Stimulated activated CD8-positive, alpha-beta memory T cell treated with anti-CD3 and anti-CD28 coated beads, Interleukin-12 subunit alpha, Interleukin-12 subunit beta, amount 100 ng/mL, for 1 hour (primary cell): ENCODE data around the gene PCNX1.
"Not testable (repeated sequence)": the region's sequence is repeated elsewhere in the genome, so short reads cannot be mapped to it uniquely, and the experiment has no call there.

Experiments
- DNase-seq: peaks from one replicate; pipeline ENCODE4 v3.0.0-alpha.2; 2020; ENCODE audit warnings: low read depth

The PCNX1 gene

DNA sequence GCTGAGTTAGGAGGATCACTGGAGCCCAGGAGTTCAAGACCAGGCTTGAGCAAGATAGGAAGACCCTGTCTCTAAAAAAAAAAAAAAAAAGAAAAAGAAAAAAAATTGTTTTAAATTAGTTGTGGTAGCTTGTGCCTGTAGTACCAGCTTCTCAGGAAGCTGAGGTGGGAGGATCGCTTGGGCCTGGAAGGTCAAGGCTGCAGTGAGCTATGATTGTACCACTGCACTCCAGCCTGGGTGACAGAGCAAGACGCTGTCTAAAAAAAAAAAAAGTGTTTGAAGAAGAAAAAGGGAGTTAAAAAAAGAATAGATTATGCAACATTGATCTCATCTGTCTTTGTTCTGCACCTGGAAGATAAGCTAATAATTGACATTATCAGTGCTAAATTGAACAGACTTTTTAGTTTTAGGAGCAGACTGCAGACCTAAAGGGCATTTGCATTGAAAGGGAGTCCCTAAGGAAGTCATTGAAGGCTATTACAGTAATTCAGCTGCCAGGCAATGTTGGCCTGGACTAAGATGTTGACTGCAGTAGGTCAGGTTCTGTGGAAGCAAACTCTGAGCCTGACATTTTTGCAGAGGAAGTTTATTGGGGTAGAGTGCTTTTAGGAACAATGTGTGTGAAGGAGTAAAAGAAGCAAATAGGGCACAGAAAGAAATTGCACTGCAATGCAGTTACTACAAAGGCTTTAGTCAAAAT, 215.8 kb downstream of the PCNX1 start:
- DNase-seq: no peak

DNA sequence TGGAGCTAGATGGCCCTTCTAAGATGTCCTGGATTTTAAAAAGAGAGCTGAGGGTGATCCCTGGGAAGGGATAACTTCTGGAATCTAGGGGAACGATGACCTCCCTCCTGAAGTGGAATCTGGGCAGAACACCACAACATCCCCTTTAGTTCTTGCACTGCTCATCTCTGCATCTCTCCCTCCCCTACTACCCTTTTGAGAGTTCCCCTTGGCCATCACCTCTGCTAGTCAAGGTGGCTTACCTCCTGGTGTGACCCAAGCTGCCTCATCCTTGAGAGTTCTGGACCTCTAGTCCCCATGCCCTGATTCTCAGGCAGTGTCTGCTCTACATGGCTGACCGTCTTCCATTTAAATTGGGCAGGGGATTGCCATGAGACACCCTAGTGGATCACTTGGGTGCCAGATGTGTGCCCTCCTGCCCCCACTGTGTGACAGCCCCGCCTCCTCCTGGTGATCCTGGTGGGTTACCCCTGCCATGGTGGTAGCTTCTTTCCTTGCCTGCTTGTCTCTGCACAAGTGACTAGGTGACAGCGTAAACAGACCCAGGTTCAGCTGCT, 216.4 kb downstream of the PCNX1 start:
- no peak for DNase-seq

DNA sequence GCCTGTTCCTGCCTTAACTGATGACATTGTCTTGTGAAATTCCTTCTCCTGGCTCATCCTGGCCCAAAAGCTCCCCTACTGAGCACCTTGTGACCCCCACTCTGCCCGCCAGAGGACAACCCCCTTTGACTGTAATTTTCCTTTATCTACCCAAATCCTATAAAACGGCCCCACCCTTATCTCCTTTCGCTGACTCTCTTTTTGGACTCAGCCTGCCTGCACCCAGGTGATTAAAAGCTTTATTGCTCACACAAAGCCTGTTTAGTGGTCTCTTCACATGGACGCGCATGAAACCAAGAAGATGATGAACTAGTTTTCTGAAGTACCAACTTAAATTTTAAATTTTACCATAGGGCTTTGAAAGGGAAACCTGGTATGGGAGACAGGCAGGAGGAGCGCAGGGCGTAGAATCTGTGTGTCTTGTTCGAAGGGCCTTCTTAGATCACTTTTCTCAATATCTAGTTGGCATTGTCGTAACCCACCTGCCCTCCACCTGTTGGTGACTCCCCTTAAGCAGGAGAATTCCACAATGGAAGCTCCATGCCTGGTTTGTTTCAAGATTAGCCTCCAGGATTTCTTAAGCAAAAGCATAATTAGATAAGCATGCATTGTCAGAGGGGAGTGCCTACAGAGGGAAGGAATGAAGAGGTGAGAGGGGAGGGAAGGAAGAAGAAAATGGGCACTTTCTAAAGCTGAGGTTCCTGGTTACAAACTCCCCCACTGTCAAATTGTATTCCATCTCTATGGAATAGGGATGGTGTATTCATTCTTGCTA, 222.6 kb downstream of the PCNX1 start:
- not testable (repeated sequence) for DNase-seq

DNA sequence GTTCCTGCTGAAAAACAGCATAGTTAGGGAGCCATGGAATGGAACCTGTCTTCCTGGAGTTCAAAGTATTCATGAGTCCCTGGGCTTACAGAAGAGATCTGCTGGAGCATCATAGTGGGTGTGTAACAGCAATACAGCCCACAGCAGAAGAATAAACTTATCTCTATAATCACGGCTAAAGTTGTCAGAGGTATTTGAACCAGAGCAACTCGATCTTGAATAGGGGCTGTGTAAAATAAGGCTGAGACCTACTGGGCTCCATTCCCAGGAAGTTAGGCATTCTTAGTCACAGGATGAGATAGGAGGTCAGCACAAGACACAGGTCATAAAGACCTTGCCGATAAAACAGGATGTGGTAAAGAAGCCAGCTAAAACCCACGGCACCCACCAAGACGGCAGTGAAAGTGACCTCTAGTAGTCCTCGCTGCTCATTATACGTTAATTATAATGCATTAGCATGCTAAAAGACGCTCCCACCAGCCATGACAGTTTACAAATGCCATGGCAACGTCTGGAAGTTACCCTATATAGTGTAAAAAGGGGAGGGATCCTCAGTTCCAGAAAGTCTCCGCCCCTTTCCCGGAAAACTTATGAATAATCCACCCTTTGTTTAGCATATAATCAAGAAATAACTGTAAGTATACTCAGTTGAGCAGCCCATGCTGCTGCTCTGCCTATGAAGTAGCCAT, 223.4 kb downstream of the PCNX1 start:
- DNase-seq: no peak

DNA sequence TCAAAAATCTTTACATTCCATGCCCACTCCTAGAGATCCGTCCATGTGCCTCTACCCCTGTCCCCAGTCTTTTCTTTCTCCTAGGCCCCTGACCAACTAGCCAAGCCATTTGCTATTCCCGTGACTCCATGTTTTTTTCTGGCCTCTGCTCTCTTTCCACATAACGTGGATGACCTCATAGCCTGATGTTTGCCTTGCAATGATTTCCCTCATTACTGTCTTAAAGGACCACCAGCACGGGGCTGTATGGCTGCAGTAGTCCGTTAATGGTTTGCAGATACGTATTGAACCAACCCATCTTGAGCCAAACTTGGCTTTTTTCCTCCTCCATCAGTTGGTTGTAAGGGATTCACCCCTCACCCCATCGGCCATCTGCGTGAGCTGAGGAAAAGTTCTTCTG, 226.0 kb downstream of the PCNX1 start:
- no peak for DNase-seq

DNA sequence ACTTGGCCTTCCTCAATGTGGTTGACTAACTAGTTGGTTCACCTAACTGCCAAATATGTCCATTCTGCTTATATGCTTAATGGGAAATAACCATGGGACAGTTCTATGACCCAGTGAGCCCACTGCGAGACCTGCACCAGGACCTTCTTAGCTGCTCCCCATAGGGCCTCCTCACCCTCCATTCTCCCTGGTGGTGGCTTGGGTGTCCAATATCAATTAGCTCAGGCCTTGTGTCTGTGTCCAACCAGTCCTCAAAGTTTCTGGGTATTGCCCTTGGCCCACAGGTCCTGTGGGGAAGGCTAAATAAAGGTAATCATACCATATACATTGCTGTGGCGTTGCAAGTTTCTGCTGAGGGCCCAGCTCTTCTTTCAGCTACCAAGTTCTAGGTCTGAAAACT, 228.2 kb downstream of the PCNX1 start:
- no peak for DNase-seq

DNA sequence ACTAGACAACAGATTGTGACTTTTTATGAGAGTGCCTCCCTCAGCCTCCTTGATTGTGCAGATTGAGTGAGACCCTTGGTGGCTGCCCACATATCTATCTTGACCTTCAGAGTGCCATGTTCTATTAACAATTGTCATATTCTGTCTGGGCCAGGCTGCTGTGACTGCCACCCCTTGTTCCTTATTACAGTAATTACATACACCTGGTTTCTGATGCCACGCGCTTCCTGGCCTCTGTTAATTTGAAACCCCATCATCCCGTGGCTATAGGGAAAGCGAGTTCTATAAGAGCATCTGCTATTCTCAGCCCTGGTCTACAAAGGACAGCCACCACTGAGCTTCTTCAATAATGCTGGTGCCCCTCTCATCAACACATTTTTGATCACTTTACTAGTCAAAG, 228.7 kb downstream of the PCNX1 start:
- DNase-seq: no peak

DNA sequence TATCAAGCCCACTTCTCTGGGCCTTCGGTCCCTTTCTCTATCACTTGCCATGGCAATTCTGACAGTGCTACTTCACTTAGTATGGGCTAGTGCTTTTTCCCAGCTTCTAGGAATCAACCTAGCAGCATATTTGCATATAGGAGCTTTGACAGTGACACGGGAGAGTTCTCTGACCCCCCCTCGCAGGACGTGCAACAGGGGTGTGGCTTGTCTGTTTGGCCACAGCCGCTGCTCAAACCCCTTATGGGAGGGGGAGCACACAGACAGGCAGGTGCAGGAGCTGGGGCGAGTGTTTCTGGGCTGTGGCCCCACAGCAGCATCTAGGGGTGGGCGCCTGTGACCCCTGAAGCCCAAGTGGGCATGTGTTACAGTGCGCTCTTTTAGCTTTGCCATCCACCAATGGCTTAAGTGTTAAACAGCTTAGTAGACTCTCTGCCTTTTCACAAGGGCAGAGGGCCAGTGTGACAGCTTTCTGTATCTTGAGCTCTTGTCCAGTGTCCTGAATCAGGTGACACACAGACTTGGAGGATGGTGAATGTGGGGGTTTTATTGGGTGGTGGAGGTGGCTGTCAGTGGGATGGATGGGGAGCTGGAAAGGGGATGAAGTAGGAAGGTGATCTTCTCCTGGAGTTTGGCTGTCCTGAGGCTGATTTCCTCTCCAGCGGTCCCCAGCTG, 229.3 kb downstream of the PCNX1 start:
- no peak for DNase-seq

DNA sequence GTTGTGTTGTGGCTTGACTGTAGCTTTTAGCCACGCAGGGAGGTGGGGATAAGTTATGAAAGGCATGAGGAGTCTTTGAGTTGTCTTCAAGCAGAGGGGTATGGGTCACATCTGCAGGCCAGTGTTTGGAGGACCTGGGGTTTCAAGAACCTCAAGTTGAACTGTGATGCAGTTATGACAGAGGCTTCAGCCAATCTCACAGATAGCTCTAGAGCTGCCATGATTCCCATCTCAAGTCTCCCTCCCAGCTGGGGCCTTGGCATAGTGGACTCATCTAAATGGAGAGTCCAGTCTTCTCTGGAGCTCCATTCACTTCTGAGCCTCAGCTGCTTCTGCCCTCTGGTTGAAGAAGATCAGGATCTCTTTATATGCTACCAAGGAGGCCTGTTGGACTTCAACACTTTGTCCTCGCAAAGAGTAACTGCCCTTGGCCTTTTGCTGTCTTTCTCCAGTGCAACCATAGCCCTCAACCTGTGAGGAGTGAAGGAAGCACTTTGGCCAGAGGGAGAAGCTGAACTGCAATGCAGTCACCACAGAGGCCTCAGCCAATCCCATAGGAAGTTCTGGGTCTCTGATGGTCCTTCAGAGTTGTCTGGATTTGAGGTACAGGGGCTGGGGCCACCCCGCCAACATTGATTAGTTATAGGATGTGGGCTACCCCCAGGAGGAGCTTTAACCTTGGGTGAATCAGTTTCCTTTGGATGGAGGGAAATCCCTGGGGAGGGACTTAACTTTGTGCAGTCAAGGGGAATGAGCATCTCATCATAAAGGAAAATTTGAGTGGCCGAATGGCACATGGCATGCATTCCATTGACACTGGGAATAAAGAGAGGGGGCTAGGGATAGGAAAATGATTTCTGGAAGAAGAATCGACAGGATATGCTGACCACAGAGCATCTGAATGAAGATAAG, 230.5 kb downstream of the PCNX1 start:
- DNase-seq: no peak

DNA sequence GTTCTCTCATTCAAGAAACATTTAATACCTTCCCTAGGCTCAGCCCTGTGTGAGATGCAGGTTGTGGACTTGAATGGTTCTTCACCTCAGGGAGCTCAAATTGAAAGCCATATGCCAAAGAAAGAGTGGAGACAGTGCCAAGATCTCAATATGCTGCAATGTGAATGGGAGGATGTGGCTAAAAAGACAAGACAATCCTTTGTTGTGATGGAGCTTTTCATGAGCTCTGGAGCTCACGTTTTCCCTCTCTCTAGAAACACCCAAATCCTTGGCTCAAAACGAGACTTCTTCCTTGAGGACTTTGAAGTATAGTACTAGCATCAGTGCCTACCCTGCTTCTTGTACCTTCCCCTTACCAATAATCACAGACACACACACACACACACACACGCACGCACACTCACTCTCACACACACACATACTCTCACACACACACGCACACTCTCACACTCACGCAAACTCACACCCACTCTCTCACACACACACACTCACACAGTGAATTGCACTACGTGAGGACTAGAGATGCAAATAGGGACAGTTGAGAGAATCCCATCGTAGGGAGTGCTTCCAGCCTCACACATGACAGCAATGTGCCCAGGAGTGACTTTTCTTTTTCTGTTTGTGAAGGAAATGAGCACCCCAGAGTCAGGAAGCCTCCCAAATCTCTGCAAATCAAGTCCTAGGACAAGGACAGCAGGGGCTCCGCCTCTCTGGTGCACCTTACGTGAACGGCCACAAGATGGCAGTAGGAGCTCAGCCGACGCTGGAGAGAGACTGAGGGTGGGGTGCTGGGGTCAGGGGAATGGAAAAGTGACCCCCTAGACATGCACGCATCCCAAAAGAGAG, 231.4 kb downstream of the PCNX1 start:
- peak; percentile 35 for DNase-seq

DNA sequence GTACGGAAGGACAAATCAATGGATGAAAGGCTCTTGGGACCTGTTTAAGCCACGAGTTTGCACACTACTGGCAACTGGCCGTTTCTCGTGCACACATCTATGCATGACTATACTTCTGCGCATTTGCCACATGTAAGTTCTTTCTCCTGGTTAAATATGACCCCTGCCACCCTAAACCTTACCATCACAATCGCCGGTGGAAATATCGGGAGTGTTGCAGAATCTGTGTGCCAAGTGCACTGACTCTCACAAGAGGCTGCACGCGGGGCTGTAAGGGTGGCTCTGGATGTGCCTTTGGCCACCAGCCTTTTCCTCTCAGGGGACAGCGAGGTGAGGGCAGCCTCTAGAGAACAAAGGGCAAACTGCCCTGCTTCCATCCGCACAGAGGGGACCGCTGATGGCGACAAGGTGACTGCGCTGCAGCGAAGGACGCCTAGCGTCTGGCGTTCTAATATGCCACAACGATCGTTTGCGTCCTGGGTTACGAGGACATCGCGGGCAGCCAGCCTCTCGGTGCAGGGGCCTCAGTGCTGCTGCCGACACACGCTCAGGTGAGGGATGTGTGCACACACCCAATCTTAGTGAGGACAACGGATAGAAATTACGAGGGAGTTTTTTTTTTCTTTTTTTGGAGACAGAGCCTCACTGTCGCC, 232.2 kb downstream of the PCNX1 start:
- no peak for DNase-seq

DNA sequence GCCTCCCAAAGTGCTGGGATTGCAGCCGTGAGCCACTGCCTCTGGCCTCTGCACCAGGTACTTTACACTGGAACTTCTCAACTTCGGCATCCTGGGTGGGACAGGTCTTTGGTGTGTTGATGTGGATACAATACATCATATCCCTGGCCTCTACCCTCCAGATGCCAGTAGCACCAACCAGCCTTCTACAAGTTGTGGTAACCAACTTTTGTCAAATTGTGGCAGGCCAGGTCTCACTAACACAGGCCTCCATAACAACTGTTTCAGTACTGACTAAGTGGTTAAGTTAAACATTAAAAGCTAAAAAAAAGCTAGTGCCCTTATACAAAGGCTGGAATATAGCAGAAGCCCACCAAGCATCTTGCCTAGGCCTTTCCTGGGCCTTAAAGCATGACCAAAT, 232.9 kb downstream of the PCNX1 start:
- no peak for DNase-seq

DNA sequence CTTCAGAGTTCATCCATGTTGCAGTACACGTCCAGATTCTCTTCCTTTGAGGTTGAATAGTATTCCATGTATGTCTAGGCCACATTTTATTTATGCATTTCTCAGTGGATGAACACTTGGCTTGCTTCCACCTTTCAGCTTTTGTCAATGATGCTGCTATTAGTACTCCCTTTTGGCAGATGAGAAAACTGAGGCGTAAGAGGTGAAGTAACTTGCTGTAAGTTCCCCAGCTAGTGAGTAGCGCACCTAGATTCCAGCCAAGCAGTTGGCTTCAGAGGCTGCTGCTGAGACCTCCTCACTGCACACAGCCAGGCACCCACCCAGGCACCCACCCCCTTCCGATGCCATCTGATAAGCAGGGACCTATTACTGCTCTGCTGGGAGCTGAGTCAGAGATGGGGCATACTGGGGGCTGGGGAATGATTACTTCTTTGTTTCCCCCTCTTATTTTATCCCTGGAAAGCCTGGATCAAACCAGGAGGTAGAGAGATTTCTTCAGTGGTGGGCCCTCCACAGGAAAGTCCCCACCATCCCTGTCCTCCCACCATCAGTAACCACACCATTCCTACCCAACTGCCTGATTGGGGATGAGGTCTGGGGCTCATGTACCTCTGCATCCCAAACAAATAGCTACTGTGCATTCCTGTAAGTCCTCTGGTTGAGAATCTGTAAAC, 234.6 kb downstream of the PCNX1 start:
- no peak for DNase-seq

DNA sequence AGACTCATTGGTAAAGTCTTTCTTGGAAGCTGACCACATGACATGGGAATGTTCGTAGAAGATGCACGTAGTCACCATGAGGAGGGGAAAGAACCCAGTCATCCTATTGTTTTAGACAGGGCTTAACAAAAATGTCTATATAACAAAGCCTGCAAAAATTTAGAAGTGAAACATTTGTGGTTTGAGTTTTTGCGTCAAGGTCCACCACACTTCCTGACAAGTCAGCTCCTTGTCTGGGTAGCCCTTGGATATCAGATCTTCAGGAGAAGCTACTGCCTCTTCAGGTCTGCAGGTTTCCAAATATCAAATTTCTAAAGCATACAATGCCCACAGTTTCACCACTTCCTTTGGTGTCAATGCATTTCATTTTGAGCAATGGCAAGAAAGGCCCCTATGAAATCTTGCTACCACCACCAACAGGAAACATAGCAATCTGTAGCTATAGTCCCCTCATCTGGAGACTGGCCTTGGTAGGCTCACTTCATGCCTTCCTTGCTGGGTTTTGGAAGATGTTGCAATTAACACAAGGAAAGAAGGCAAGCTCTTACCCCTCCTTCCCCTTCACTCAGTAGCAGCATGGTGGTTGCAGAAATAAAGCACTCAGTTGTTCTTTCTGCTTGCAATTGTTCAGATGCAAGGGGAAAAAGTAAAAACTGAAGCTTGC, 235.2 kb downstream of the PCNX1 start:
- no peak for DNase-seq

DNA sequence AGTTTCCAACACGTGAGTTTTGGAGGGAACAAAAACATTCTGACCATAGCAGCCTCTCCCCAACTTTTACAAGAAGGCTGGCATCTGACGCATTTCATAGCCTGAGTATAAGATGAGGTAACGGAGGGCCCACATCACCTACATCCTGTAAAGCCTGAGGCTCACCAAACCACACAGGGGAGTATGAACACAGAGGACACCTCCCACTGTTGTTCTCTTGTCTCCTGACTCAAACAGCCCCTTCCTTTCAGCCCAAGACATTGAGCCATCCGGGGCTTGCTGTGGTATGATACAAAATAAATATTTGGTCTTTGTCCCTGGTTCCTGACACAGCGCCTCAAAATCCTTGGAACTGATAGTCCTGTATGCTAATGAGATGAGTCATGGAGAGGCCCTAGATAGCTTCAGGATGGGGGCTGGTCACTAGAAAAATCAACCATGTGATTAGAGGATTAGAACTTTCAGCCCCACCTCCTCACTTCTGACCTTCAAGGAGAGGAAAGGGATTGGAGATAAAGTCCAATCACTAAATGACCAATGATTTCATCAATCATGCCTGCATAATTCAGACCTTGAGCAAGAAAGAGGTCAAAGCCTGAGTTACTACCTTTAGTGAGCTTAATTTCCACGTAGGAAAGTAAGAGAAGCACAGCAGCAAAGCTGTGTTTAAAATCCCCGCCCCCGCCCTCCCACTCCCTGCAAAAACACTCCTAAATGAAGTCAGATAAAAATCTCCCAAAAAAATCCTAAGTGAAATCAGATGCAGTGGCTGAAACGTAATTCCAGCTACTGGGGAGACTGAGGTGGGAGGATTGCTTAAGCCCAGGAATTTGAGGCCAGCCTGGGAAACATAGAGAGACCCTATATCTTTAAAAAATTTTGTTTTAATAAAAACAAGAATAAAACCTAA, 236.4 kb downstream of the PCNX1 start:
- no peak for DNase-seq

DNA sequence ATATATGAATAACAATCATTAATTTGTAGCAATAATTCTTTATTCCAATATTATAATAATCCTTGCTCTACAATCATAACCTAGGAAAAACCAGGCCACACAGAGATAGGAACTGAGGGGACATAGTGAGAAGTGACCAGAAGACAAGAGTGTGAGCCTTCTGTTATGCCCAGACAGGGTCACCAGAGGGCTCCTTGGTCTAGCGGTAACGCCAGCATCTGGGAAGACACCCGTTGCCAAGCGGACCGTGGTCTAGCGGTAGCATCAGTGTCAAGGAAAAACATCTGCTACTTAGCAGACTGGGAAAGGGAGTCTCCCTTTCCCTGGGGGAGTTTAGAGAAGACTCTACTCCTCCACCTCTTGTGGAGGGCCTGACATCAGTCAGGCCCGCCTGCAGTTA, 240.1 kb downstream of the PCNX1 start:
- not testable (repeated sequence) for DNase-seq

DNA sequence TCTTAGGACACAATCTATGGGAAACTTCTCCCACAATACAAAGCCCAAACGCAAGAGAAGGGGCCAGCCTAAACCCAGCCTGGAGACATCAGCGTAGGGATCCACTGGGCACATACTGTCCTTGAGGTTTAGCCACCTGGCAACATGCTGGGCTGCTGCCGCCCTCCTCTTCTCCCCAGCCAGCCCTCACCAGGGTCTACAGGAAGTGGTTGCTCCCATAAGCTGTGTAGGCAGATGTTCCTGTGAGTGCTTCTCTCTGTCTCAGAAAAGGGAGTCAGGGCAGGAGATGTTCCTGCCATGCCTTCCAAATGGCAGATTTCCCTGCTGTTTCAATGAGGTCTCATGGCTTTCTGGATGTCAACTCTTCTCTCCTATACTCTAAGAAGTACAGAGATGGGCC, 241.4 kb downstream of the PCNX1 start:
- DNase-seq: no peak

DNA sequence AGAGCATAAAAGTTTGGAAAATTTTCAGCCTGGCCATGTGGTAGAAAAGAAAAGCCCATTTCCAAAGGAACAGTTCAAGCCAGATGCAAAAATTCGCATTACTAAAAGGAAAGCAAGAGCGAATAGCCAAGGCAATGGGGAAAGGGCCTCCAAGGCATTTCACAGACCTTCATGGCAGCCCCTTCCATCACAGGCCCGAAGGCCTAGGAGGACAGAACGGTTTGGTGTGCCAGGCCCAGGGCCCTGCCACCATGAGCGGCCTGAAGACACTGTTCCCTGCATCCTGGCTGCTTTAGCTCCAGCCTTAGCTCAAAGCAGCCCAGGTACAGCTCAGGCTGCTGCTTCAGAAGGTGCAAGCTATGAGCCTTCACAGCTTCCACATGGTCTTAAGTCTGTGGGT, 243.5 kb downstream of the PCNX1 start:
- DNase-seq: no peak
